Endodermal cell (in vitro differentiated cells): ENCODE measurements around the gene DNAJC6. TPM values are rescaled to one million over a fixed set of nuclear protein-coding genes. Genes with fewer than 3 reads are reported as not detected.

Experiments
- DNase-seq: peaks from one replicate; pipeline ENCODE4 v3.0.0-alpha.2; 2017
- H3K27ac ChIP-seq: 2 replicates; pipeline ENCODE4 v1.5.1; 2013; ENCODE audit warnings: mild to moderate bottlenecking, low read depth, low read length, moderate library complexity
- H3K27me3 ChIP-seq: 2 replicates; pipeline ENCODE4 v1.6.1; 2013; ENCODE audit warnings: mild to moderate bottlenecking, low read length, moderate library complexity; ENCODE audit not compliant: insufficient read depth, control insufficient read depth, poor library complexity, severe bottlenecking
- H3K36me3 ChIP-seq: 2 replicates; pipeline ENCODE4 v1.7.0; 2013; ENCODE audit warnings: mild to moderate bottlenecking, low read length, moderate library complexity; ENCODE audit not compliant: control insufficient read depth, insufficient read depth
- H3K4me1 ChIP-seq: one replicate; pipeline ENCODE4 v1.7.0; 2013; ENCODE audit warnings: low read length; ENCODE audit not compliant: control insufficient read depth, insufficient read depth
- H3K4me3 ChIP-seq: 2 replicates; pipeline ENCODE4 v1.5.1; 2013; ENCODE audit warnings: mild to moderate bottlenecking, low read length, moderate library complexity
- H3K9ac ChIP-seq: 2 replicates; pipeline ENCODE4 v1.6.1; 2013; ENCODE audit warnings: mild to moderate bottlenecking, low read length, moderate library complexity; ENCODE audit not compliant: poor library complexity, severe bottlenecking; ENCODE audit errors: extremely low read depth
- H3K9me3 ChIP-seq: 2 replicates; pipeline ENCODE4 v1.6.1; 2013; ENCODE audit warnings: mild to moderate bottlenecking, low read length, moderate library complexity; ENCODE audit not compliant: control insufficient read depth
- H3K27ac Mint-ChIP-seq: 2 replicates; pipeline ENCODE4 v1.8.0; 2020; ENCODE audit warnings: mixed read lengths
- H3K27me3 Mint-ChIP-seq: 2 replicates; pipeline ENCODE4 v1.8.0; 2021; ENCODE audit warnings: mild to moderate bottlenecking, mixed read lengths; ENCODE audit not compliant: insufficient read depth
- H3K36me3 Mint-ChIP-seq: 2 replicates; pipeline ENCODE4 v1.8.0; 2020; ENCODE audit warnings: low read depth, mixed read lengths
- H3K4me1 Mint-ChIP-seq: 2 replicates; pipeline ENCODE4 v1.8.0; 2020; ENCODE audit warnings: mixed read lengths
- H3K4me3 Mint-ChIP-seq: 2 replicates; pipeline ENCODE4 v1.8.0; 2020; ENCODE audit warnings: mild to moderate bottlenecking, moderate library complexity, mixed read lengths
- H3K9me3 Mint-ChIP-seq: 2 replicates; pipeline ENCODE4 v1.8.0; 2020; ENCODE audit warnings: mild to moderate bottlenecking, mixed read lengths
- CTCF ChIP-seq: fragments of 200-600 bp; sonication (generic); conservative IDR thresholded peaks from 2 replicates; pipeline ENCODE4 v1.5.0; 2021; ENCODE audit warnings: antibody characterized with exemption, mild to moderate bottlenecking
- WGBS, 2 experiments: methylation state at CpG; one replicate each; pipeline versions ENCODE4 v1.1.5 to v1.1.7; 2013; ENCODE audit warnings: missing lambda C conversion rate in 2 of 2, mixed read lengths in 1 of 2; ENCODE audit not compliant: insufficient coverage in 1 of 2, insufficient read length in 1 of 2; 5-methylcytosine and 5-hydroxymethylcytosine counted together
- total RNA-seq, 2 donors: library from RNA; stranded (reverse); fragmentation: NEBNext Ultra II Directional in 1 of 2; extraction: Animal tissue kit (Norgen Biotek cat#: 25700) in 1 of 2; gene quantifications; 2 replicates in 1 of 2; 3 replicates in 1 of 2; pipeline ENCODE4 v1.2.1, GENCODE V29; 2021

The DNAJC6 gene
- total RNA-seq, 2 donors from 2014 or later, result 17.4 to 33.9 TPM

GRCh38 chr1:65360648-65361047 lies 51.3 kb downstream of the DNAJC6 start:
- WGBS, 2 experiments, result 93 to 94% methylated on average over 5 of the region's 5 CpGs
- H3K27me3 ChIP-seq, result no peaks in the 10 kb centered on the region
- H3K4me1 ChIP-seq, result no peaks in the 10 kb centered on the region
- no peak for TF ChIP-seq CTCF
- no peaks in the 10 kb centered on the region for H3K9me3 Mint-ChIP-seq
- peaks cover 6% of the 10 kb centered on the region for H3K9me3 ChIP-seq
- H3K27ac Mint-ChIP-seq, result no peak overlapping the region
- no peak overlapping the region for H3K27ac ChIP-seq
- peaks cover 7% of the 10 kb centered on the region for H3K4me1 Mint-ChIP-seq
- no peak for DNase-seq
- H3K4me3 ChIP-seq, result no peak overlapping the region
- H3K36me3 ChIP-seq, result no peaks in the 10 kb centered on the region
- H3K36me3 Mint-ChIP-seq, result no peaks in the 10 kb centered on the region
- no peaks in the 10 kb centered on the region for H3K27me3 Mint-ChIP-seq
- H3K4me3 Mint-ChIP-seq, result no peak overlapping the region
- H3K9ac ChIP-seq, result no peak overlapping the region

GRCh38 chr1:65362545-65362944 lies 53.2 kb downstream of the DNAJC6 start:
- H3K4me1 Mint-ChIP-seq, result peaks cover 7% of the 10 kb centered on the region
- H3K27me3 Mint-ChIP-seq, result no peaks in the 10 kb centered on the region
- Histone ChIP-seq H3K9ac (no peak overlapping the region), H3K27me3 (no peaks in the 10 kb centered on the region), H3K4me3 (no peak overlapping the region), H3K4me1 (no peaks in the 10 kb centered on the region), H3K27ac (no peak overlapping the region), H3K36me3 (peaks cover 4% of the 10 kb centered on the region), H3K9me3 (peaks cover 6% of the 10 kb centered on the region)
- H3K27ac Mint-ChIP-seq, result no peak overlapping the region
- H3K4me3 Mint-ChIP-seq, result no peak overlapping the region
- H3K9me3 Mint-ChIP-seq, result no peaks in the 10 kb centered on the region
- no peak for TF ChIP-seq CTCF
- 90 to 95% methylated on average over 3 of the region's 3 CpGs for whole genome bisulfite sequencing, 2 experiments
- DNase-seq, result peak; percentile 55
- H3K36me3 Mint-ChIP-seq, result no peaks in the 10 kb centered on the region

- Histone ChIP-seq H3K4me1 (no peaks in the 10 kb centered on the region), H3K27ac (no peak overlapping the region), H3K9ac (no peak overlapping the region), H3K36me3 (peaks cover 4% of the 10 kb centered on the region), H3K27me3 (no peaks in the 10 kb centered on the region), H3K9me3 (peaks cover 6% of the 10 kb centered on the region), H3K4me3 (no peak overlapping the region)
- no peak overlapping the region for H3K4me3 Mint-ChIP-seq
- no peak for TF ChIP-seq CTCF
- no peaks in the 10 kb centered on the region for H3K9me3 Mint-ChIP-seq
- no peak overlapping the region for H3K27ac Mint-ChIP-seq
- no peaks in the 10 kb centered on the region for H3K27me3 Mint-ChIP-seq
- DNase-seq, result no peak
- 93 to 100% methylated on average over 2 of the region's 2 CpGs for WGBS, 2 experiments
- H3K36me3 Mint-ChIP-seq, result no peaks in the 10 kb centered on the region
- H3K4me1 Mint-ChIP-seq, result peaks cover 7% of the 10 kb centered on the region
These were observed 54.1 kb downstream of the DNAJC6 start for GRCh38 chr1:65363484-65363883.
